Fibroblast of lung (primary cell): ENCODE results near the gene DEPDC7. TPM values are rescaled to one million over a fixed set of nuclear protein-coding genes. Genes with fewer than 3 reads are reported as not detected.

ENCODE experiments used
- DNase-seq, 2 donors: peaks; one replicate each; pipeline versions ENCODE4 v3.0.0 to v3.0.0-alpha.2; 2010; ENCODE audit warnings: low read depth in 2 of 2
- H2AFZ ChIP-seq: 2 replicates; pipeline ENCODE4 v1.5.1; 2012; ENCODE audit warnings: low read length, control low read depth, inconsistent platforms
- H3K27ac ChIP-seq: 2 replicates; pipeline ENCODE4 v1.5.1; 2011; ENCODE audit warnings: low read length, control low read depth; ENCODE audit not compliant: insufficient read depth
- H3K27me3 ChIP-seq: 2 replicates; pipeline ENCODE4 v1.5.1; 2011; ENCODE audit warnings: mild to moderate bottlenecking, low read length; ENCODE audit not compliant: control insufficient read depth, insufficient read depth
- H3K36me3 ChIP-seq: 2 replicates; pipeline ENCODE4 v1.5.1; 2011; ENCODE audit warnings: low read length; ENCODE audit not compliant: control insufficient read depth, insufficient read depth
- H3K4me1 ChIP-seq: 2 replicates; pipeline ENCODE4 v1.5.1; 2011; ENCODE audit warnings: low read length; ENCODE audit not compliant: control insufficient read depth, insufficient read depth; ENCODE audit errors: extremely low read depth
- H3K4me2 ChIP-seq: 2 replicates; pipeline ENCODE4 v1.5.1; 2011; ENCODE audit warnings: low read length, control low read depth; ENCODE audit not compliant: insufficient read depth; ENCODE audit errors: extremely low read depth
- H3K4me3 ChIP-seq, 4 experiments: fragments of 200-600 bp in 1 of 4; sonication (generic) in 1 of 4; replicated peaks in 1 of 4; 2 replicates each; pipeline ENCODE4 v1.5.1; 2011 to 2016; ENCODE audit warnings: low read length in 4 of 4, low read depth in 3 of 4, mild to moderate bottlenecking in 3 of 4, control low read depth in 2 of 4, inconsistent platforms in 1 of 4, mixed read lengths in 1 of 4; ENCODE audit not compliant: insufficient read depth in 1 of 4; ENCODE audit errors: control extremely low read depth in 1 of 4
- H3K79me2 ChIP-seq: 2 replicates; pipeline ENCODE4 v1.5.1; 2012; ENCODE audit warnings: mild to moderate bottlenecking, low read length, inconsistent platforms; ENCODE audit not compliant: control insufficient read depth, insufficient read depth
- H3K9ac ChIP-seq: 2 replicates; pipeline ENCODE4 v1.5.1; 2011; ENCODE audit warnings: mild to moderate bottlenecking, low read length, control low read depth; ENCODE audit not compliant: insufficient read depth
- H3K9me3 ChIP-seq: 2 replicates; pipeline ENCODE4 v1.5.1; 2012; ENCODE audit warnings: low read depth, low read length; ENCODE audit not compliant: control insufficient read depth, insufficient read depth
- H4K20me1 ChIP-seq: 2 replicates; pipeline ENCODE4 v1.5.1; 2011; ENCODE audit warnings: low read length; ENCODE audit not compliant: control insufficient read depth, insufficient read depth; ENCODE audit errors: extremely low read depth
- EZH2 ChIP-seq: IDR thresholded peaks from 2 replicates; pipeline ENCODE4 v1.5.1; 2012; ENCODE audit warnings: low read length, control low read depth, mild to moderate bottlenecking; ENCODE audit errors: missing control alignments
- polyA plus RNA-seq, 2 donors: library from polyadenylated mRNA; depleted of rRNA in 1 of 2; stranded (reverse) in 1 of 2; unstranded in 1 of 2; fragments of >200 nt; gene quantifications; 2 replicates each; pipeline ENCODE4 v1.2.1, GENCODE V29; 2011 to 2012; ENCODE audit warnings: missing spikeins in 1 of 2
- total RNA-seq: library from RNA; depleted of rRNA; stranded (reverse); fragments of >200 nt; gene quantifications from 2 replicates; pipeline ENCODE4 v1.2.1, GENCODE V29; 2014
- TF ChIP-seq, protein P1 (sequence below), 2 donors: IDR thresholded peaks in 1 of 2; conservative IDR thresholded peaks in 1 of 2; 1 replicate in 1 of 2; 2 replicates in 1 of 2; pipeline ENCODE4 v1.5.1; 2011 to 2012; ENCODE audit warnings: low read length in 2 of 2, control low read depth in 1 of 2, inconsistent platforms in 1 of 2, low read depth in 1 of 2, mild to moderate bottlenecking in 1 of 2

The DEPDC7 gene
- total and polyA plus RNA-seq, 2 donors (not counting 1 experiment from before 2014, with no cell fraction given): 6.7 to 8.4 TPM

- Histone ChIP-seq H3K27me3 (peaks cover 2% of the 10 kb centered on the region), H3K79me2 (no peaks in the 10 kb centered on the region), H3K4me1 (no peaks in the 10 kb centered on the region), H3K27ac (no peak overlapping the region), H2AFZ (no peak overlapping the region), H3K9me3 (no peaks in the 10 kb centered on the region), H4K20me1 (no peaks in the 10 kb centered on the region), H3K9ac (no peak overlapping the region), H3K4me3 (no peak overlapping the region), H3K36me3 (no peaks in the 10 kb centered on the region), H3K4me2 (no peak overlapping the region)
- TF ChIP-seq EZH2: no peak
- TF ChIP-seq, protein P1, sequence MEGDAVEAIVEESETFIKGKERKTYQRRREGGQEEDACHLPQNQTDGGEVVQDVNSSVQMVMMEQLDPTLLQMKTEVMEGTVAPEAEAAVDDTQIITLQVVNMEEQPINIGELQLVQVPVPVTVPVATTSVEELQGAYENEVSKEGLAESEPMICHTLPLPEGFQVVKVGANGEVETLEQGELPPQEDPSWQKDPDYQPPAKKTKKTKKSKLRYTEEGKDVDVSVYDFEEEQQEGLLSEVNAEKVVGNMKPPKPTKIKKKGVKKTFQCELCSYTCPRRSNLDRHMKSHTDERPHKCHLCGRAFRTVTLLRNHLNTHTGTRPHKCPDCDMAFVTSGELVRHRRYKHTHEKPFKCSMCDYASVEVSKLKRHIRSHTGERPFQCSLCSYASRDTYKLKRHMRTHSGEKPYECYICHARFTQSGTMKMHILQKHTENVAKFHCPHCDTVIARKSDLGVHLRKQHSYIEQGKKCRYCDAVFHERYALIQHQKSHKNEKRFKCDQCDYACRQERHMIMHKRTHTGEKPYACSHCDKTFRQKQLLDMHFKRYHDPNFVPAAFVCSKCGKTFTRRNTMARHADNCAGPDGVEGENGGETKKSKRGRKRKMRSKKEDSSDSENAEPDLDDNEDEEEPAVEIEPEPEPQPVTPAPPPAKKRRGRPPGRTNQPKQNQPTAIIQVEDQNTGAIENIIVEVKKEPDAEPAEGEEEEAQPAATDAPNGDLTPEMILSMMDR (conservative IDR thresholded peaks at IDR 0.05 in 1 of 2, IDR thresholded peaks at IDR 0.05 in 1 of 2; ENCODE audit: low read depth in 1 of 2, low read length in 2 of 2): no peak
- DNase-seq: no peak
Observed at GRCh38 chr11:32991427-32991826, 24.3 kb upstream of the DEPDC7 start.

- no peak overlapping the region for H3K9ac ChIP-seq
- no peak for DNase-seq
Observed at GRCh38 chr11:32991898-32992297, 23.8 kb upstream of the DEPDC7 start.

GRCh38 chr11:33000181-33000580, 15.5 kb upstream of the DEPDC7 start:
- no peak overlapping the region for H3K9ac ChIP-seq
- H3K27ac ChIP-seq: no peak overlapping the region

More at GRCh38 chr11:32991898-32992297, 23.8 kb upstream of the DEPDC7 start:
- Histone ChIP-seq H3K27ac (no peak overlapping the region), H3K36me3 (no peaks in the 10 kb centered on the region), H3K9me3 (no peaks in the 10 kb centered on the region), H3K4me3 (no peak overlapping the region), H3K79me2 (no peaks in the 10 kb centered on the region), H3K4me1 (no peaks in the 10 kb centered on the region), H3K27me3 (peaks cover 2% of the 10 kb centered on the region), H3K4me2 (no peak overlapping the region), H4K20me1 (no peaks in the 10 kb centered on the region), H2AFZ (no peak overlapping the region)
- TF ChIP-seq EZH2: no peak
- TF ChIP-seq, protein P1 (conservative IDR thresholded peaks at IDR 0.05 in 1 of 2, IDR thresholded peaks at IDR 0.05 in 1 of 2; ENCODE audit: low read depth in 1 of 2, low read length in 2 of 2): no peak

More at GRCh38 chr11:33000181-33000580, 15.5 kb upstream of the DEPDC7 start:
- no peaks in the 10 kb centered on the region for H3K27me3 ChIP-seq
- H3K4me2 ChIP-seq: no peak overlapping the region
- H3K79me2 ChIP-seq: no peaks in the 10 kb centered on the region
- TF ChIP-seq, protein P1 (conservative IDR thresholded peaks at IDR 0.05 in 1 of 2, IDR thresholded peaks at IDR 0.05 in 1 of 2; ENCODE audit: low read depth in 1 of 2, low read length in 2 of 2): no peak
- TF ChIP-seq EZH2: no peak
- H3K36me3 ChIP-seq: no peaks in the 10 kb centered on the region
- H2AFZ ChIP-seq: no peak overlapping the region
- H3K4me1 ChIP-seq: peaks cover 4% of the 10 kb centered on the region
- no peak overlapping the region for H3K4me3 ChIP-seq
- peak; percentile 86 to 90 for DNase-seq
- no peaks in the 10 kb centered on the region for H3K9me3 ChIP-seq
- H4K20me1 ChIP-seq: no peaks in the 10 kb centered on the region
